Fibroblast of lung (primary cell): ENCODE data around the gene OXLD1.

ENCODE experiments used
- EZH2 ChIP-seq: IDR thresholded peaks from 2 replicates; pipeline ENCODE4 v1.5.1; 2012; ENCODE audit warnings: low read length, control low read depth, mild to moderate bottlenecking; ENCODE audit errors: missing control alignments
- TF ChIP-seq, protein P1 (sequence below), 2 donors: IDR thresholded peaks in 1 of 2; conservative IDR thresholded peaks in 1 of 2; 1 replicate in 1 of 2; 2 replicates in 1 of 2; pipeline ENCODE4 v1.5.1; 2011 to 2012; ENCODE audit warnings: low read length in 2 of 2, control low read depth in 1 of 2, inconsistent platforms in 1 of 2, low read depth in 1 of 2, mild to moderate bottlenecking in 1 of 2

DNA sequence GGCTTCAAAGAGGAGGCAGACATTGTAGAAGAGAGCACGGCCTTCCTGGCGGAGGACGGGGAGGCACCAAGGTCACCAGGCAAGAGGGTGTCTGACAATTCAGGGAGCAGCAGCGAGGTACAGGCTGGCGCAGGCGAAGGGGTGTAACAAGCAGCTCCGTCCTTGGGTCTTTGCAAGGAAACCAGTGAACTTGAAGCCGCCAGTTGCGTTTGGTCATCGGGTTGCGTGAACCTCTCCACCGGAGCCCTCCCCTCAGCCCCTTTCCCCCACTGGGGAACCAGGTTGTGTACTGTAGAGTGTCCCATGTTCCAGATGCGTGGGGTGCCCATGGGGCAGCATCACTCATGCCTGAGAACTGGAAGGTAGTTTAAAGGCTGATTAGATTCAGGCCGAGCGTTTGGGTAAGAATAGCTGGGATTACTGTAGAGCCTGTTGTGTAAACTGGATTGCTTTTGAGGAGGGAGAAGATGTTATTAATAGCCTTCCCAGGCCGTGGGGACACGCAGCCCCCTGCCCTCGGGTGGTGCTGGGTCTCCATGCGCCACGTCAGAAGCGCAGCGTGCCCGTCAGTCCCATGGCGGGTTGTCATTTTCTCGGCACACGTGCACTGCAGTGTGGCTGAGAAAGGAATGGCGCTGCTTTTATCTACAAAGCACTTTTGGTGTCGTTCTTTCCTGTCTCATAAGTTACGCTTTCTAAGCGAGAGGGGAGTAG is 39.3 kb upstream of the OXLD1 start:
- TF ChIP-seq, protein P1, sequence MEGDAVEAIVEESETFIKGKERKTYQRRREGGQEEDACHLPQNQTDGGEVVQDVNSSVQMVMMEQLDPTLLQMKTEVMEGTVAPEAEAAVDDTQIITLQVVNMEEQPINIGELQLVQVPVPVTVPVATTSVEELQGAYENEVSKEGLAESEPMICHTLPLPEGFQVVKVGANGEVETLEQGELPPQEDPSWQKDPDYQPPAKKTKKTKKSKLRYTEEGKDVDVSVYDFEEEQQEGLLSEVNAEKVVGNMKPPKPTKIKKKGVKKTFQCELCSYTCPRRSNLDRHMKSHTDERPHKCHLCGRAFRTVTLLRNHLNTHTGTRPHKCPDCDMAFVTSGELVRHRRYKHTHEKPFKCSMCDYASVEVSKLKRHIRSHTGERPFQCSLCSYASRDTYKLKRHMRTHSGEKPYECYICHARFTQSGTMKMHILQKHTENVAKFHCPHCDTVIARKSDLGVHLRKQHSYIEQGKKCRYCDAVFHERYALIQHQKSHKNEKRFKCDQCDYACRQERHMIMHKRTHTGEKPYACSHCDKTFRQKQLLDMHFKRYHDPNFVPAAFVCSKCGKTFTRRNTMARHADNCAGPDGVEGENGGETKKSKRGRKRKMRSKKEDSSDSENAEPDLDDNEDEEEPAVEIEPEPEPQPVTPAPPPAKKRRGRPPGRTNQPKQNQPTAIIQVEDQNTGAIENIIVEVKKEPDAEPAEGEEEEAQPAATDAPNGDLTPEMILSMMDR (conservative IDR thresholded peaks at IDR 0.05 in 1 of 2, IDR thresholded peaks at IDR 0.05 in 1 of 2; ENCODE audit: low read depth in 1 of 2, low read length in 2 of 2) = no peak
- no peak for TF ChIP-seq EZH2
